ENCODE measurements around the gene SETD9. TPM values are rescaled to one million over a fixed set of nuclear protein-coding genes. Genes with fewer than 3 reads are reported as not detected.
A peak's percentile ranks its signal among the peaks of the same experiment; 100 is the strongest.

SETD9 gene
- total RNA-seq, 2 donors from 2014 or later, result 5.0 to 14.5 TPM

DNA sequence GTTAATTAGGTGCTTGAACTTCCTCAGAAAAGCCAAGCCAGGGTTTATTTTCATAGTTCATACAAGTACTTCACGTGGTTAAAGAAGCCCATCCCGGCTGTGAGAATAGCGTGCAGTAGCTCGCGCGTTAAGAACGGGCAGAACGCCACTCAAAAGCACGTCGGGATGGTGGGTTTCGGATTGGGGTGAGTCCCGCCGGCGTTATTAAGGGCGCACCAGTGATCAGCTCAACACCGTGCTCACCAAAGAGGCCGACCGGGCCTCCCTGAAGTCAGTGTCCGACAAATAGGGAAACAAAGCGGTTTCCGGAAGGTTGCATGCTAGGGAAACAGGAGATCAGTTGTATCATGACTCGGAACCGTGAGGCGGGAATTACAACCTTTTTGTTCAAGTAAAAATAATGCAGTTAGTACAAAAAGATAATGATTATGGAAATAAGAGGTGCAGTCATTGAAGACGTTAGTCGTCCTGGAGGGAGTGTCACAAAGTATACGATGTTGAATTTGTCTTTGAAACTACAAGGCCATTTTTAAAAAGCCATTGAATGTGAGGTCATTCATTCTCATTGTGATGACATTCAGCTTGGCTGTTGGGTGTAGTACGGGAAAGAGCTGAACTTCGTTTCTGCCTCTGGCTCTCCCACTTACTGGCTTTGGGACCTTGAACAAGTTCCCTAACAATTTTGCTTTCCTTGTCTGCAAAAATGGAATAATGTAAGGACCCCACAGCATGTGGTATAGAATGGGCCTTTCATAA lies 992 bp downstream of the SETD9 start:
- Mint-ChIP-seq H3K27me3 (no peaks in the 10 kb centered on the region), H3K9me3 (no peaks in the 10 kb centered on the region)
- ATAC-seq (replicated peaks), result peak; percentile 20

DNA sequence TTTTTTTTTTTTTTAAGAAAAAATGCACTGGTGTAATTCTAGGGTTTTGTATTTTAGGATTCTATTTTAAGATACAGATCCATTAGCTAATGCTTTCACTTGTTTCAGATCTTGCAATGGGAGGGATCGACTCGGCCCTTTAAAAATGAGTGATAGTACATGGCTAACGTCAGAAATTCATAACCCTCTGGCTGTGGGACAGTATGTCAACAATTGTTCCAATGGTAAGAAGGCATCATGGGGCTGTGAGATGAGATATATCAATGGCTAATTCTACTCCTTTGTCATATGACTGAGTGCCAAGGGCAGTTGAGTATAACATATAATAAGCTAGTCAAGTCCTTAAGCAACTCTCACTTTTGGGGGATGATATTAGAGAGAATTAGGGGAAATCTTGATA lies 4.4 kb downstream of the SETD9 start:
- peaks cover 13% of the 10 kb centered on the region for H3K4me1 Mint-ChIP-seq
- H3K4me3 Mint-ChIP-seq, result no peak overlapping the region
- H3K27me3 Mint-ChIP-seq, result no peaks in the 10 kb centered on the region
- H3K9me3 Mint-ChIP-seq, result no peaks in the 10 kb centered on the region
- H3K36me3 Mint-ChIP-seq (ENCODE audit: low read depth), result peaks cover 11% of the 10 kb centered on the region
- no peak for ATAC-seq (replicated peaks)
- H3K27ac Mint-ChIP-seq, result no peak overlapping the region

More for the DNA sequence above, 992 bp downstream of the SETD9 start:
- H3K36me3 Mint-ChIP-seq (ENCODE audit: low read depth), result peaks cover 6% of the 10 kb centered on the region
- peak overlapping the region; percentile 96 for H3K4me3 Mint-ChIP-seq
- peak overlapping the region; percentile 91 for H3K27ac Mint-ChIP-seq
- H3K4me1 Mint-ChIP-seq, result peaks cover 14% of the 10 kb centered on the region

DNA sequence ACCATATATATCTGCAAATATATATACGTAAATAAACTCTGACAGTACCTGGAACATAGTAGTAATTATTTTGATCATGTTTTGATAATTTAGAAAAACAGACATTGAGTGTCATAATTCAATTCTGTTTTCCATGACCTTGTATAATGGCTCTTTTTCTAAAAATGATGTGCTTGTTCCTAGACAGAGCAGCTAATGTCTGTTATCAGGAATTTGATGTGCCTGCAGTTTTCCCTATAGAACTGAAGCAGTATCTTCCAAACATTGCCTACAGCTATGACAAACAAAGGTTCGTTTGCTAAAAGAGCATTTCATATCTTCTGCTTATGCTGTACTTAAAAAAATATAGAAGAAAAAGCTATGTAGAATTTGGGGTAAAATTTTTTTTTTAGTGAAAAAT lies 5.3 kb downstream of the SETD9 start:
- H3K9me3 Mint-ChIP-seq, result no peaks in the 10 kb centered on the region
- no peak for ATAC-seq (replicated peaks)
- no peaks in the 10 kb centered on the region for H3K27me3 Mint-ChIP-seq
- H3K4me1 Mint-ChIP-seq, result peaks cover 11% of the 10 kb centered on the region
- H3K27ac Mint-ChIP-seq, result no peak overlapping the region
- H3K4me3 Mint-ChIP-seq, result no peak overlapping the region
- H3K36me3 Mint-ChIP-seq (ENCODE audit: low read depth), result peaks cover 13% of the 10 kb centered on the region

DNA sequence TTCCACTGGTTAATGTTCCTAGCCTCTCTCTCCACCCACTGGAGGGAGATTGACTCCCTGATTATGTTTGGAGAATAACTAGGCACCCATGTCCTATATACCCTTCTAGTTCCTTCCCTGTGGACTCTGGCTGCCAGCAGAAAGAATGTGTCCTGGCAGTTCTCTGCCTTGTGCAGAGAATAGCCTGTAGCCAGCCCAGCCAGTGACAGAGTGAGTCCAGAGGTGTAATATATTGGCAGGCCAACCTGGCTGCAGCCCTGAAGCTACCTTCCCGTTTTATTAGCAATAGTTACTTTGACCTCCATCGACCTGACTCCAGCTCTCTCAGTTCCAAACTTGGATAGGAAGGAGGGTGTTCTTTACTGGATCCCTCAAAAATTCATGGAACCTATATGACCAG lies 8.1 kb downstream of the SETD9 start:
- Mint-ChIP-seq H3K4me3 (no peak overlapping the region), H3K9me3 (no peaks in the 10 kb centered on the region), H3K27me3 (no peaks in the 10 kb centered on the region), H3K4me1 (peaks cover 5% of the 10 kb centered on the region), H3K27ac (no peak overlapping the region), H3K36me3 (ENCODE audit: low read depth) (peaks cover 41% of the 10 kb centered on the region)
- no peak for ATAC-seq (replicated peaks)

DNA sequence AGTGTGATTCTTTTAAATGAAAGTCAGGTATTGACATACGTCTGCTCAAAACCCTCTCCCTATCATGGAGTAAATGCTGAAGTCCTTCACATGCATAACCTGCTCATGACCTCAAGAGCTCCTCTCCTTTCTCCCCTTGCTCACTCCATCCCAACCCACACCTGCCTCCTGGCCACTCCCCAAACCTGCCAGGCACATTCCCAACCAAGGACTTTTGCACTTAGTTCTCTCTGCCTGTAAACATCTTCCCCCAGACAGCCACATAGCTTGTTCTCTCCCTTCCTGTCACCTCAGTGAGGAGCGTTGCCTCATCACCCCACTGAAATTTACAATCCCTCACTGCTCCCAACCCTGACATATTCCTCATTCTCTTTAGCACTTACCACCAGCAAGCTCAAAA lies 8.7 kb downstream of the SETD9 start:
- Mint-ChIP-seq H3K27ac (no peak overlapping the region), H3K9me3 (no peaks in the 10 kb centered on the region)

DNA sequence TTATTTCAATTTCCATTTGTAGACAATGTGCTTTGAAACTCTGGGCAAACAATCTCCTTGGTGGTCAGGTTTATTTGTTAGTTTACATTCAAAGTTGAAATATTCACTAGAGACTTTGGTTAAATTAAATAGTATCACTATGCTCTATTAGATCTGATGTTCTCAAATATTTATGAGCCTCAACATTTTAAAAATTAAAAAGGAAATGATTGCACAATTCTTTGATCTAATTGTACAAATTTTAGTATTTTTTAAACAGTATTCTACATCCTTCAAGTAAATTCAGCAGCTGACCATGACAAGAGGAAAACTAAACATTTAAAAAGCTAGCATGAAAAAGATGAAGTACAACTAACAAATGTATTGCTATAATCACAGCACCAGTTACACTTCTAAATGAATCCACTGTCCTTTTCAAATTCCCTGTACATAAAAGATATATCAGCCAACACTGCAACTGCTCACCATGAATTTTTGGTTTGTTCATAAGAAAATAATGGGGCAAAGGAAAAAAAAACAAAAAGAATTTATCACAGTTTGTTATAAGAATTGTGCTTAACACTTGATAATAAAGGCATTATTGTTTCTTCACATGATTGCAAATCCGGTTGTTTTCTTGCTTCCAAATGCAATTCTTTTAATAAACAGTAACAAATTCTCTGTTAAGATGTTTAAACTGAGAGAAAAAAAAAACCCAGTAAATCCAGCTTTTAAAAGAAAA lies 10.7 kb downstream of the SETD9 start:
- Mint-ChIP-seq H3K4me1 (peaks cover 5% of the 10 kb centered on the region), H3K36me3 (ENCODE audit: low read depth) (peaks cover 61% of the 10 kb centered on the region), H3K27me3 (no peaks in the 10 kb centered on the region), H3K27ac (no peak overlapping the region), H3K9me3 (no peaks in the 10 kb centered on the region), H3K4me3 (no peak overlapping the region)
- ATAC-seq (replicated peaks), result no peak

More for the DNA sequence above, 8.7 kb downstream of the SETD9 start:
- no peak overlapping the region for H3K4me3 Mint-ChIP-seq
- no peak for ATAC-seq (replicated peaks)
- no peaks in the 10 kb centered on the region for H3K27me3 Mint-ChIP-seq
- peaks cover 46% of the 10 kb centered on the region for H3K36me3 Mint-ChIP-seq (ENCODE audit: low read depth)
- peaks cover 5% of the 10 kb centered on the region for H3K4me1 Mint-ChIP-seq

DNA sequence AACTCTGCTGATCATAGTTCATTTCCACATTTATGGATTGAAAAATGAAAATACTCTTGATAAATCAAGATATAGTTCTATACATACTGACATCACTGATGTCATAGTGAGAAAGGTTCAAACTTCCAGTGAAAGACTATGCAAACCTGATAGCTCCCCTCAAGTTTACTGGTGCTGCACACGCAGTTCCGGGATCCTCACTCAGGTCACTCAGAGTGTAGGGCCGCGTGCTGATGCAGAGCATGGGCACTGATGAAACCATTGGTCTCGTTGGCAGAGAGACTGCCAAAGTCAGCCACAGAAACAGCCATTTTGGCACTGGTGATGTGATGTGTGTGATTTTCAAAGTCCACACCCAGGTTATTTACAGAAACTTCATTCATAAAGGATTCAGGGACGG lies 13.5 kb downstream of the SETD9 start:
- no peak overlapping the region for H3K27ac Mint-ChIP-seq
- no peaks in the 10 kb centered on the region for H3K9me3 Mint-ChIP-seq
- H3K36me3 Mint-ChIP-seq (ENCODE audit: low read depth), result peaks cover 89% of the 10 kb centered on the region

DNA sequence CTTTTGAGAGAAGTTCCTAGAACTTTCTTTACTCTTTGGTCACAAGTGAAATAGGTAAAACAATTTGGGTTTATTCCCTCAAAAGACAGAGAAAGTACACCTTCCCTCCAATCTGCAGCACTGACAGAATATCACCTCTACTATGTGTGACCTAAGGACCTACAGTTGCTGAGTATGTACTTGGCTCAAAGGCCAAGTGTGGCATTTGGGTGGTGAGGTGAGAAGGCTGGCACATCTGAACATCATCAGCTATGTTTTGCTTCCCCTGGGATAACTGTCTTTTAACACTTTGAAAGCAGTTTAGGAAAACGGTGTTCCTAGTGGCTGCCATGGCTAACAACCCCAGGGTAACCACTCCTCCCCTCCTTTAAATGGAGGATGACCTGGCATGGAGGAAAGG lies 24.9 kb downstream of the SETD9 start:
- H3K4me3 Mint-ChIP-seq, result no peak overlapping the region
- ATAC-seq (replicated peaks), result no peak
- H3K27ac Mint-ChIP-seq, result no peak overlapping the region
- H3K27me3 Mint-ChIP-seq, result no peaks in the 10 kb centered on the region
- no peaks in the 10 kb centered on the region for H3K4me1 Mint-ChIP-seq
- H3K9me3 Mint-ChIP-seq, result no peaks in the 10 kb centered on the region
- H3K36me3 Mint-ChIP-seq (ENCODE audit: low read depth), result peaks cover 97% of the 10 kb centered on the region

More for the DNA sequence above, 13.5 kb downstream of the SETD9 start:
- ATAC-seq (replicated peaks), result no peak
- Mint-ChIP-seq H3K27me3 (no peaks in the 10 kb centered on the region), H3K4me1 (peaks cover 5% of the 10 kb centered on the region), H3K4me3 (no peak overlapping the region)

DNA sequence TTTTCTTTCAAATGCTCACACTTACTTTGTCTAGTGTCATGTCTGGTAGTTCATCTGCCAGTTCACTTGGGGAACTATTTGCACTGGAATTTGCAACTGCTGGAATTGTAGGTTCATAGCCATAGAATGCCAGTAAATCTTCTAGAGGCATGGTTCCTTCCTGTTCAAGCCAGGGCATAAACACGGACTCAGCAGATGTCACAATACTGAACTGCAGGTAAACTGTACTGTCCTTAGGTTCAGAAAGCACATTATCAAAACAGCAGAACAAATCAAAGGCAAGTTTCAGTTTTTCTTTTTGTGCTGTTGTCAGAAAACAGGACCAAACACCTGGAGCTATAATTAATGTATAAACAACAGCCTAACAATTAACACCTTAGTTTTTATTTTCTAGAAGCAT lies 29.5 kb downstream of the SETD9 start:
- no peak for ATAC-seq (replicated peaks)
- Mint-ChIP-seq H3K36me3 (ENCODE audit: low read depth) (peaks cover 94% of the 10 kb centered on the region), H3K9me3 (no peaks in the 10 kb centered on the region), H3K27me3 (no peaks in the 10 kb centered on the region), H3K27ac (no peak overlapping the region), H3K4me3 (no peak overlapping the region), H3K4me1 (no peaks in the 10 kb centered on the region)

DNA sequence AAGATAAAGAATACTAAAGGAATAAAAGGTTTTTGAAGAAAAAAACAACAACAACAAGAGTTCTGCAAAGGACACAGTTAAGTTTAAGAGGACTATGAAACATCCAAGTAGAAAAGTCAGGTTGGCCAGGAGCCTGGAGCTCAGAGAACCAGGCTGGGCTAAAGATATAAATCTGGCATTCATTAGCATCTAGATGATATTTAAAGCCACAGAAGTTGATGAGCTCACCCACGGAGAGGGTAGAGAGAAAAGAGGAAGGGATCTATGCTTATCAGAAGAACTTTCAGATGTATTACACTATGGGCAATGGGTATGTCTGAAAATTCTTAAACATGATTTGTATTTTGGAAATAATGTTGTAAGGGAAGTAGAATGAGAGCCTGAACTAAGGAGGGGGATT lies 32.6 kb downstream of the SETD9 start:
- Mint-ChIP-seq H3K9me3 (no peaks in the 10 kb centered on the region), H3K27me3 (no peaks in the 10 kb centered on the region), H3K36me3 (ENCODE audit: low read depth) (peaks cover 92% of the 10 kb centered on the region), H3K4me1 (no peaks in the 10 kb centered on the region), H3K27ac (no peak overlapping the region), H3K4me3 (no peak overlapping the region)
- no peak for ATAC-seq (replicated peaks)

DNA sequence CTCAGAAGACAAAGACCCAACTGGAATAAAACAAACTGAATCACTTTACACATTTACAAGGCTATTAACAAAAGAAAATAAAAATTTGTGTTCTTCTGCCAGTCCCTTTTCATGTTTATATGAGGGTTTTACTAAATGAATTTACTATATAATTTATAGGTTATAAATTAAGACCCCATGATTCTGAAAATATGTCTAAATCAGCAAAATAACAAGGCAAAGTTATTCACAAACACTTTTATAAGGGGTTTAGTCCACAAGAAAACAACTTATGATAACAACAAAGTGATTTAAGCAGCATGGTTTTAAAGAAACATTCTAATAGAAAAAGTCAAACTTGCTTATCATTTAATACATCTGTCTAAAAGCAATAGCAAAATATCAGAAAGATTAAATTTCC lies 37.7 kb downstream of the SETD9 start:
- no peaks in the 10 kb centered on the region for H3K9me3 Mint-ChIP-seq
- no peak overlapping the region for H3K27ac Mint-ChIP-seq
- H3K36me3 Mint-ChIP-seq (ENCODE audit: low read depth), result peaks cover 79% of the 10 kb centered on the region
- no peak overlapping the region for H3K4me3 Mint-ChIP-seq
- no peaks in the 10 kb centered on the region for H3K4me1 Mint-ChIP-seq
- H3K27me3 Mint-ChIP-seq, result no peaks in the 10 kb centered on the region
- no peak for ATAC-seq (replicated peaks)

DNA sequence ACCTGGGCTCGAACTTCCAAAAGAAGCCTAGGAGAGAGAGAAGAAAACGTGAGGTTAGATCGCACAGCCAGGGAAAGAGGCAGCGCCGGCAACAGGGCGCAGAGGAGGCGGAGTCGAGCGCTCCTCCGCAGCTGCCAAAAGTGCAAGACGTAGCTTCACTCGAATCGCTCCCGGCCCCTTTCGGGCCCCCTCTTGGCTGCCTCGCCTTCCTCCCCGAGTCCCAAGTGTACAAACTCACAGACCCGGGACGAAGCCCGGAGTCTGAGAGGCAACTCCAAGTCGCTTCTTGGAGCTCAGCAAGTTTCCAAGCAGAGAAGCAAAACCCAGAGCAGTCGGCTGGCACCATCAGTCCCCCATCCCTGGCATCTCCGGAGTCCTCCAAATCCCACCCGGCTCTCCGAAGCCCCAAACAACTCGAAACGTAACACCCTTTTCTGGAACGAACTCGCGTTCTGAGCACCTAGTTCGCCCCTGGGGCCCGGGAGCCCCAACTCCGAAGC lies 41.3 kb downstream of the SETD9 start:
- Mint-ChIP-seq H3K36me3 (ENCODE audit: low read depth) (peaks cover 44% of the 10 kb centered on the region), H3K27ac (peak overlapping the region; percentile 87), H3K4me3 (peak overlapping the region; percentile 88), H3K4me1 (peaks cover 5% of the 10 kb centered on the region), H3K9me3 (no peaks in the 10 kb centered on the region), H3K27me3 (peaks cover 13% of the 10 kb centered on the region)
- peak; percentile 53 for ATAC-seq (replicated peaks)

DNA sequence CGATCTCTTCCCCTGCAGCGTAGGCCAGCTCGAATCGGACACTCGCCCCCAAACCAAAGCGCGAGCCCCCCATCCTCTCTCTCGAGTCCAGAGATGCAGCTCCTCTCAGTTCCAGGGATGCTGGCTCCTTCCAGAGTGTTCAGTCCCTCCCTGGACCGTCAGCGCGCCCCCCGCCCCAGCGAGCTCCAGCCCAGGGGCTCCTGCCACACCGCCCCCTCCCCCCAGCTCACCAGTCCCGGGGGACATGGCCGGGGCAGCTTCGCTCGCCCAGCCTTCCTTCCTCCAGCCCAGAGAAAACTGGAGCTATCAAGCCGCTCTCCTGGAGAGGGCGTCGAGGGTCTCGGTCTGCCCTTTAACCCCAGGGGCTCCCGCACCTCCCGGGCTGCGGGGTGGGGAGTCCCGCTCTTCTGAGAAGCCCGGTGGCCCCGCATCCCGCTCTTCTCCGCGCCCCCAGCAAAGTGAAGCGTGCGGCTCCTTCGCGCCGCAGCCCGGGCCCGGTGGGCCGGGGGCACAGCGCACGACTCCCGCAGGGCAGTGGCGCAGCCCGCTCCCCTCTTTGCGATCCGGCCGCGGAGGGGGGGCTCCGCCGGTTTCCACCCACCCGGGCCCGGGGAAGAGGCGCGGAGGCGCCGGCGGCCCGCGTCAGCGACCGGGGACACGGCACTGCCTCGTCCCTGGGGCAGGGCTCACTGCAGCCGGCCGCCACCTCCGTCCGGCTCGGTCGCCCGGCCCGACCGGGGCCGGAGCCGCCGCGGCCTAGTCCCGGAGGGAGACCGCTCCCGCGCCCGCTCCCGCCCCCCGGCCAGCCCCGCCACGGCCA lies 41.9 kb downstream of the SETD9 start:
- Mint-ChIP-seq H3K27me3 (peaks cover 16% of the 10 kb centered on the region), H3K27ac (peak overlapping the region; percentile 87), H3K9me3 (no peaks in the 10 kb centered on the region), H3K4me1 (peaks cover 5% of the 10 kb centered on the region), H3K36me3 (ENCODE audit: low read depth) (peaks cover 38% of the 10 kb centered on the region), H3K4me3 (peak overlapping the region; percentile 88)
- ATAC-seq (replicated peaks), result peak; percentile 43

DNA sequence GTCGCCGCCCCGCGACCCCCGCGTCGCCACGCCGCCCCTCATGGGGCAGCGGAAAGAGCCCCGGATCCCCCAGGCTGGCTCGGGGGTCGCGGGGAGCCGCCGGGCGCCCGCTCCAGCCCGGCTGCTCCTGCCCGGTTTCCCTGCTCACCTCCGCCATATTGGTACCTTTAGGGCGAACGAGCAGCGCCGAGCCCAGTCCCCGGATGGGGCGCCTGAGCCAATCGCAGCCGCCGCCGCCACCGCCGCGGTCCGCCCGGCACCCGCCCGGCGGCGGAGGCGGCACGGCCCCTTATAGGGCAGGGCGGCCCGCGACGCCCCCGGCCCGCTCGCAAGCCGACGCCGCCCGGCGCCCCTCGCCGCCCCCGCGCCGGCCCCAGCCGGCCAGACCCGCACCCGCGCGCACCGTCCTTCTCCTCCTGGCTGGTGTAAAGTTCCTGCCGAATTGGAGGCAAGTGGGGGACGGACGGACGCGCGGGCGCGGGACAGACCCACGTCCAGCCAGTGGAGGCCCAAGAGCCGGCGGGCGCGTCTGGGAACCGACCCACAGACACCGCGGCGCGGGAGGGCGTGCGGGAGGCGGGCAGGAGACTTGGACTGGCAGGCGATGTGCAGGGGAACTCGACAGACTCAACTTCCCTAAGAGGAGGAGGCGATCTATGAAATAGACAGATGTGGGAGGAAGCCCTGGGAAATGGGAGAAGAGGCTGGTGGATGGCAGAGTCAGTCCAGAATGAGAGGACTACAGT lies 42.7 kb downstream of the SETD9 start, which contains the start of gene MIER3:
MIER3 (minus strand) TSS at position 178 of the 746 bp plus-strand sequence; CDS start at position 157, 21 bp downstream.
- H3K27ac Mint-ChIP-seq, result peak within 1 kb of the TSS; percentile 87
- peak within 1 kb of the TSS; percentile 88 for H3K4me3 Mint-ChIP-seq
- H3K27me3 Mint-ChIP-seq, result peaks cover 19% of the 10 kb centered on the region
- H3K9me3 Mint-ChIP-seq, result no peaks in the 10 kb centered on the region
- peaks cover 31% of the 10 kb centered on the region for H3K36me3 Mint-ChIP-seq (ENCODE audit: low read depth)
- peaks cover 5% of the 10 kb centered on the region for H3K4me1 Mint-ChIP-seq
- peak; percentile 99 for ATAC-seq (replicated peaks)

Data from activated T-helper 17 cell treated with anti-CD3 and anti-CD28 coated beads, Interleukin-2, amount 50 U/mL, for 72 hours (primary cell).